CD4-positive, alpha-beta memory T cell (primary cell): ENCODE measurements around the gene SOX6. TPM values are rescaled to one million over a fixed set of nuclear protein-coding genes. Genes with fewer than 3 reads are reported as not detected.

Experiments used
- CTCF ChIA-PET: fragments of 350-600 bp; sonication (Branson Sonifier 250); formaldehyde crosslinking; loops from one replicate; lab custom pipeline; 2021; ENCODE audit warnings: inconsistent platforms; ENCODE audit not compliant: partially characterized antibody; lab: Charles Lee
- POLR2A ChIA-PET: fragments of 350-600 bp; sonication (Branson Sonifier 250); formaldehyde crosslinking; loops from one replicate; lab custom pipeline; 2021; ENCODE audit not compliant: partially characterized antibody; lab: Charles Lee
- DNase-seq, 5 donors: peaks; one replicate each; pipeline versions ENCODE4 v3.0.0 to v3.0.0-alpha.2; 2020 to 2022; ENCODE audit warnings: mixed read lengths in 1 of 5
- H3K27ac ChIP-seq: one replicate; pipeline ENCODE4 v1.7.0; 2013; ENCODE audit warnings: low read depth, low read length
- H3K27me3 ChIP-seq: 2 replicates; pipeline ENCODE4 v1.7.0; 2013; ENCODE audit warnings: mild to moderate bottlenecking, low read length, moderate library complexity; ENCODE audit not compliant: insufficient read depth
- H3K36me3 ChIP-seq: 2 replicates; pipeline ENCODE4 v1.7.0; 2013; ENCODE audit warnings: mild to moderate bottlenecking, low read length, moderate library complexity; ENCODE audit not compliant: insufficient read depth
- H3K4me1 ChIP-seq: 2 replicates; pipeline ENCODE4 v1.7.0; 2013; ENCODE audit warnings: mild to moderate bottlenecking, low read length, moderate library complexity; ENCODE audit not compliant: insufficient read depth
- H3K4me3 ChIP-seq, 2 donors: one replicate each; pipeline ENCODE4 v1.7.0; 2013; ENCODE audit warnings: low read length in 2 of 2, mild to moderate bottlenecking in 1 of 2
- H3K9me3 ChIP-seq, 2 donors: one replicate each; pipeline ENCODE4 v1.7.0; 2013; ENCODE audit warnings: low read length in 2 of 2, control low read depth in 1 of 2; ENCODE audit not compliant: control insufficient read depth in 1 of 2
- H3K27ac Mint-ChIP-seq, 7 donors: one replicate each; pipeline ENCODE4 v1.8.0; 2020 to 2021; ENCODE audit warnings: mixed read lengths in 7 of 7, mild to moderate bottlenecking in 6 of 7, inconsistent platforms in 3 of 7, moderate library complexity in 3 of 7
- H3K27me3 Mint-ChIP-seq, 2 donors: one replicate each; pipeline ENCODE4 v1.8.0; 2020 to 2021; ENCODE audit warnings: mixed read lengths in 2 of 2
- H3K36me3 Mint-ChIP-seq, 2 donors: one replicate each; pipeline ENCODE4 v1.8.0; 2020 to 2021; ENCODE audit warnings: mixed read lengths in 2 of 2, inconsistent platforms in 1 of 2, mild to moderate bottlenecking in 1 of 2
- H3K4me1 Mint-ChIP-seq, 4 donors: one replicate each; pipeline ENCODE4 v1.8.0; 2020 to 2021; ENCODE audit warnings: mixed read lengths in 4 of 4, mild to moderate bottlenecking in 1 of 4
- H3K4me3 Mint-ChIP-seq, 8 donors: one replicate each; pipeline ENCODE4 v1.8.0; 2020 to 2021; ENCODE audit warnings: mixed read lengths in 8 of 8, mild to moderate bottlenecking in 7 of 8, moderate library complexity in 6 of 8, inconsistent platforms in 3 of 8
- H3K9me3 Mint-ChIP-seq, 8 donors: one replicate each; pipeline ENCODE4 v1.8.0; 2020 to 2021; ENCODE audit warnings: mixed read lengths in 8 of 8, mild to moderate bottlenecking in 5 of 8, inconsistent platforms in 3 of 8, moderate library complexity in 1 of 8
- intact Hi-C: fragments of 100-400 bp; cut with micrococcal nuclease; formaldehyde crosslinking; loops from one replicate; pipeline ENCODE4 v1.15.1; 2023
- polyA plus RNA-seq, 2 donors: library from polyadenylated mRNA; unstranded; fragments of 300-500 nt; fragmentation: Illumina TruSeq; gene quantifications; one replicate each; pipeline ENCODE4 v1.2.3, GENCODE V29; 2021
- total RNA-seq, 2 experiments: library from RNA; stranded (reverse); gene quantifications; one replicate each; pipeline ENCODE4 v1.2.3, GENCODE V29; 2021

Gene SOX6
- total and polyA plus RNA-seq, 4 experiments from 2014 or later: not detected

DNA sequence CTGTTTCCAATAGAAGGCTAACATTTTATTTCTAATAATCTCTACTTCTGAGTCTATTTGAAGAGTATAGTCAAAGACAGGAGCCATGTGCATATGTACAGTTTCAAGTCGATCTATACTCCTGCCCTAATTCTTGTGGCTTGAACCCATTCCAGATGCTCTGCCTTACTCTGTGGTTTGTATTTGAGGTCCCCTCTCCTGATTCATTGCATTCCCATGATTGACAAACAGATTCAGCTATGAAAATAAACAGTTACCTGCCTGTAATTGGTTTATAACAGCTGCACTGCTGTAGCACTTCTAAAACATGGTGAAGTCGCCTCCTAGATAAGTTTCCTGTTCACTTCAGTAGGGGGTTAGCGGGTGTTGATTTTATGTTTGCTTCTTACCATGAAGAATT, 138.7 kb downstream of the SOX6 start:
- Mint-ChIP-seq H3K27me3 (no peaks in the 10 kb centered on the region), H3K27ac (no peak overlapping the region), H3K4me1 (peaks cover 0 to 1% (median 0%) of the 10 kb centered on the region in 4 donors), H3K4me3 (no peak overlapping the region), H3K36me3 (no peaks in the 10 kb centered on the region), H3K9me3 (peaks cover 0 to 7% (median 1%) of the 10 kb centered on the region in 8 donors)
- intact Hi-C loops: no loop called here
- CTCF ChIA-PET: no interaction called here
- H3K36me3 ChIP-seq: no peaks in the 10 kb centered on the region
- no peak overlapping the region for H3K4me3 ChIP-seq
- no peak for DNase-seq
- H3K27me3 ChIP-seq: no peaks in the 10 kb centered on the region
- H3K4me1 ChIP-seq: no peaks in the 10 kb centered on the region
- POLR2A ChIA-PET: no interaction called here
- no peaks in the 10 kb centered on the region for H3K9me3 ChIP-seq
- H3K27ac ChIP-seq: no peak overlapping the region

DNA sequence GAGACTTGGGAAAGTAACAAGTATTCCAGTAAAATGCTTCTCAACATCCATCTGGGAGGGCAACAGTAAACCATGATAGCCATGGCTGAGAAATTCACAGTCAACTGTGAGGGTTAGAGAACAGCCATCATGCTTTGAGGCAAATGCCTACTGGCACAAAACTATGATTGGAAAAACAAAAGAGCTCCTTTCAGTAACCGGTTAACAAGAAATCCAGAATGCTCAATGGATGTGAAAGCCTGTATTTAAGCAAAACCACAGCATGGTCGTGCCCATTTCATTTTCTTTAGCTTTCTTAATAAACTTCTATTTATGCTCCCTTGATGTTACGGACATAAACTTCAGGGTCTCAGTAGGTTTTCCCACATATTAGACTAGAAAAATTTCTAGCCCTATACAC, 139.5 kb downstream of the SOX6 start:
- ChIA-PET POLR2A (interaction anchor here (0.6 kb wide), 1 partner anchor 17 kb away, joined by 3 read pairs; no protein-coding TSS in a partner anchor), CTCF (no interaction called here)
- H3K36me3 Mint-ChIP-seq: no peaks in the 10 kb centered on the region
- intact Hi-C loops: no loop called here
- H3K36me3 ChIP-seq: no peaks in the 10 kb centered on the region
- peaks cover 0 to 1% (median 0%) of the 10 kb centered on the region in 4 donors for H3K4me1 Mint-ChIP-seq
- no peak overlapping the region for H3K27ac ChIP-seq
- no peaks in the 10 kb centered on the region for H3K9me3 ChIP-seq
- H3K9me3 Mint-ChIP-seq: peaks cover 0 to 7% (median 1%) of the 10 kb centered on the region in 8 donors
- H3K27me3 Mint-ChIP-seq: no peaks in the 10 kb centered on the region
- H3K4me3 ChIP-seq: no peak overlapping the region
- no peak overlapping the region for H3K4me3 Mint-ChIP-seq
- H3K27me3 ChIP-seq: no peaks in the 10 kb centered on the region
- no peaks in the 10 kb centered on the region for H3K4me1 ChIP-seq
- no peak overlapping the region for H3K27ac Mint-ChIP-seq
- DNase-seq: no peak

DNA sequence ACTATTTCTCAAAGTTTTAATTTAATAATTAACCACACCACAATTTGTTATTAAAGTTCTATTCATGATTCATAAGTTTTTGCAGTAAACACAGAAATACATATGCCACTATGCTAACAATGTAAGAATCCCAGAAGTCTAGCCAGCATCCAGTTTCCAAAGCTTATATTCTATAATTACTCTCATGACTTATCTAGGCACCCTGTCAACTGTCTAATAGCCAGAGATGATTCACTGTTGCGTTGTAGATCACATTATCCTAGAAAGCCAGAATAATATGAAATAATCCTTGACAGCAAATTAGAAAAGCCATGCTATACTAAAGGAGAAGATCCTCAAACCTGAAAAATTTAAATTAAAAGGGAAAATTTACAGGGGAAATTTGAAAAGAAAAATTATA, 141.0 kb downstream of the SOX6 start:
- peaks cover 0 to 1% (median 0%) of the 10 kb centered on the region in 4 donors for H3K4me1 Mint-ChIP-seq
- ChIA-PET POLR2A (no interaction called here), CTCF (no interaction called here)
- H3K4me1 ChIP-seq: no peaks in the 10 kb centered on the region
- H3K4me3 Mint-ChIP-seq: no peak overlapping the region
- H3K27me3 ChIP-seq: no peaks in the 10 kb centered on the region
- no peak overlapping the region for H3K27ac Mint-ChIP-seq
- no peaks in the 10 kb centered on the region for H3K27me3 Mint-ChIP-seq
- intact Hi-C loops: no loop called here
- H3K9me3 Mint-ChIP-seq: peaks cover 0 to 7% (median 2%) of the 10 kb centered on the region in 8 donors
- no peaks in the 10 kb centered on the region for H3K36me3 Mint-ChIP-seq
- DNase-seq: no peak
- H3K36me3 ChIP-seq: no peaks in the 10 kb centered on the region
- no peak overlapping the region for H3K27ac ChIP-seq
- H3K9me3 ChIP-seq: no peaks in the 10 kb centered on the region
- no peak overlapping the region for H3K4me3 ChIP-seq

DNA sequence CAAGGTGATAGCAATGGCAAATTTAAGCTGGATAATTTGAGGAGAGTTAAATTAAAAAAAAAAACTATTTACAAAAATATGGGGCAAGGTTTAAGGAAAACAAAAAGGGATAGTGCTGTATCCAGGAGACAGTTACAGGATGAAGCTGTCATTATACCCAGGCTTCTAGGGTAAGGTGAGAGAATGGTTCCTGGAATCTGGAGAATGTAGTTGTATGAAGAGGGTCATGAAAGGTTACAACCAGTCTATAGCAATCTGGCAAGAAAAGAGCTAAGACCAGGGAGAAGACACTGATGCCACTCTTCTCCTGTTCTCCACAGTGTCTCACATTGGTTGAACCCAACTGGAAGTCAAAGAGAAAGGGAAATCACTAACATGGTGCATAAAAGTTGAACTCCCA, 144.9 kb downstream of the SOX6 start:
- intact Hi-C loops: no loop called here
- Histone ChIP-seq H3K4me3 (no peak overlapping the region), H3K9me3 (no peaks in the 10 kb centered on the region), H3K27ac (no peak overlapping the region), H3K4me1 (no peaks in the 10 kb centered on the region), H3K36me3 (no peaks in the 10 kb centered on the region), H3K27me3 (no peaks in the 10 kb centered on the region)
- Mint-ChIP-seq H3K4me3 (no peak overlapping the region), H3K36me3 (no peaks in the 10 kb centered on the region), H3K27me3 (no peaks in the 10 kb centered on the region), H3K27ac (no peak overlapping the region), H3K4me1 (no peaks in the 10 kb centered on the region), H3K9me3 (peaks cover 0 to 7% (median 3%) of the 10 kb centered on the region in 8 donors)
- ChIA-PET CTCF (no interaction called here), POLR2A (no interaction called here)
- no peak for DNase-seq

DNA sequence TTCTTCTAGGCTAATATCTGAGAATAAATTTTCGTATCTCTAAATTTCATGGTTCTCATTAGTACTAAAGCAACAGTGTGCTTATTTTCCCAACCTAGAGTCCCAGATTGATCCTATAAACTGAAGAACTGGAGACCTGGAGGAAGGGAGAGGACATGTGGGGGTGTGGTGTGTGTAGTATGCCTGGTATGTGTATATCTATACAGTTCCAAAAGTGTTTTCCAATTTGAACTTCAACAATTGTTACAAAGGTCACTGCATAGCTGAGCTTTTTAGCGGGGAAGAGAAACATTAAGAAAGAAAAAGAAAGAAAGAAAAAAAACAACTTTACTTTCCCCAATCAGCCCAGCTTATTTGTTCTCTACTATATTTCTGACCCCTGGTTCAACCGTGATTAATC, 152.1 kb downstream of the SOX6 start:
- POLR2A ChIA-PET: no interaction called here

DNA sequence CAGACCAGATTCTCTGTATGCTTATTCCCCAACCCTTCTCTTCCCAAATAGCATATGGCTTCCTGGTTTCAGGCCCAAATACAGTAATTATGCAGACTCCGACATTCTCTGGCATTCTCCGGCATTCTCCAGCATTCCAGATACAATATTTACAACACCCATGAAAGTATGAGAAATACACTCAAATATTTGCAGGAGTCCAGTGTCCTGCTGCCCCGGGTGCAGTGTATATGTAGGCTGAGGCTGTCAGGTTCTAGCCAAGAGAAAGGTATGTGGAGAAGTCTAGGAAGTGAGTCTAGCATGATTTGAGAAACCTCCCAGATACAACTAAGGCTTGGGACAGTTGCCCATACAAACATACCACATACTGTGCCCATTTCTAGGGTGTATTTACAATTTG, 160.7 kb downstream of the SOX6 start:
- intact Hi-C loops: no loop called here
- H3K27me3 ChIP-seq: no peaks in the 10 kb centered on the region

More for the DNA sequence above, 152.1 kb downstream of the SOX6 start:
- Histone ChIP-seq H3K4me3 (no peak overlapping the region), H3K27me3 (no peaks in the 10 kb centered on the region), H3K27ac (no peak overlapping the region), H3K4me1 (no peaks in the 10 kb centered on the region), H3K9me3 (no peaks in the 10 kb centered on the region), H3K36me3 (no peaks in the 10 kb centered on the region)
- H3K27ac Mint-ChIP-seq: no peak overlapping the region
- intact Hi-C loops: no loop called here
- CTCF ChIA-PET: no interaction called here
- no peaks in the 10 kb centered on the region for H3K4me1 Mint-ChIP-seq
- no peak overlapping the region for H3K4me3 Mint-ChIP-seq
- H3K9me3 Mint-ChIP-seq: peaks cover 0 to 5% (median 1%) of the 10 kb centered on the region in 8 donors
- no peaks in the 10 kb centered on the region for H3K27me3 Mint-ChIP-seq
- no peak for DNase-seq
- no peaks in the 10 kb centered on the region for H3K36me3 Mint-ChIP-seq

DNA sequence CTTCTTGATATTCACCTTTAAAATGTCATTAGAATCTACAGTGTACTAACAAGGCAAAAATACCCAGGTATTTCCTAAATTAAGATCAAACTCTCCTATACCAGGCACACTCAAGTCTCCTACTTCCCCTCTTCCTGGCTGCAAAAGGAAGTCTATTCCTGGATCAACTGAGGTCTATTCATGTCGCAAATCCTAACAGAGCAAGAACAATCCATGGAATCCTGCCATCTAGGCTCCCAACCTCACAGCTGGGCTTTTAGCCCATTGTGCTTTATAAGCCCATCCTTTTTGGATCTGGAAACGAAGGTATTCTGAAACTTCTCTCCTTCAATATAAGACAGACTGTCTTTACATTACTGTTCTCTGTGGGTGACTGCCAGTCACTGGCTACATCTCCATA, 161.8 kb downstream of the SOX6 start:
- no peaks in the 10 kb centered on the region for H3K27me3 Mint-ChIP-seq
- H3K9me3 Mint-ChIP-seq: peaks cover 0 to 6% (median 3%) of the 10 kb centered on the region in 8 donors
- no peaks in the 10 kb centered on the region for H3K27me3 ChIP-seq
- no peaks in the 10 kb centered on the region for H3K9me3 ChIP-seq
- intact Hi-C loops: no loop called here
- no peaks in the 10 kb centered on the region for H3K36me3 Mint-ChIP-seq
- H3K36me3 ChIP-seq: no peaks in the 10 kb centered on the region
- H3K4me3 Mint-ChIP-seq: no peak overlapping the region
- H3K27ac ChIP-seq: no peak overlapping the region
- H3K27ac Mint-ChIP-seq: no peak overlapping the region
- CTCF ChIA-PET: no interaction called here
- no peak overlapping the region for H3K4me3 ChIP-seq
- POLR2A ChIA-PET: no interaction called here
- no peaks in the 10 kb centered on the region for H3K4me1 Mint-ChIP-seq
- H3K4me1 ChIP-seq: no peaks in the 10 kb centered on the region
- DNase-seq: no peak

More for the DNA sequence above, 160.7 kb downstream of the SOX6 start:
- Mint-ChIP-seq H3K36me3 (no peaks in the 10 kb centered on the region), H3K27me3 (no peaks in the 10 kb centered on the region), H3K9me3 (peaks cover 0 to 6% (median 3%) of the 10 kb centered on the region in 8 donors), H3K4me1 (no peaks in the 10 kb centered on the region), H3K27ac (no peak overlapping the region), H3K4me3 (no peak overlapping the region)
- ChIA-PET CTCF (no interaction called here), POLR2A (no interaction called here)
- H3K4me1 ChIP-seq: no peaks in the 10 kb centered on the region
- H3K36me3 ChIP-seq: no peaks in the 10 kb centered on the region
- no peak overlapping the region for H3K4me3 ChIP-seq
- DNase-seq: no peak
- no peak overlapping the region for H3K27ac ChIP-seq
- H3K9me3 ChIP-seq: no peaks in the 10 kb centered on the region

DNA sequence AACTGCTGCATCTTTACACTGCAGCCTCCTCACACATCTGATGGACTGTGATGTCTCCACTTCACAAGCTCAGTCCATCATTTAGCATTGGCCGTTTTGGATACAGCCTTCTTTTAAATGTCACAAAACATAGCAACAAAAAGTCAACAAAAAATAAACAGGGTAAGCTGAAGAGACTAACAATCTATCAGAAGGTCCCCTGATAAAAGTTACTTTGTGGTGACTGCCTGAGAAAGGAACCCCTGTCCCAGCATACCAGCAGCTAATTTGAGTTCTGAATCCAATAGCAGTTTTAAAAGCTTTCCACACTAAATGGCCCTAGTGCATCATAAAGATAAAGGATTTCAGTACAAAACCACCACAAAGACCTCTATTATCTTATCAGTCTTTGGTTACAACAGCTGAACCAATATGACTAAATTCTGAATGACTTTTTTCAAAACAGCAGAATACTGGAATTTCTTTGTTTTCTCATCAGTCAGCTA, 162.4 kb downstream of the SOX6 start:
- Histone ChIP-seq H3K4me1 (no peaks in the 10 kb centered on the region), H3K9me3 (no peaks in the 10 kb centered on the region), H3K4me3 (no peak overlapping the region), H3K27me3 (no peaks in the 10 kb centered on the region), H3K27ac (no peak overlapping the region), H3K36me3 (no peaks in the 10 kb centered on the region)
- Mint-ChIP-seq H3K36me3 (no peaks in the 10 kb centered on the region), H3K9me3 (peaks cover 0 to 9% (median 5%) of the 10 kb centered on the region in 8 donors), H3K4me1 (no peaks in the 10 kb centered on the region), H3K4me3 (no peak overlapping the region), H3K27ac (no peak overlapping the region), H3K27me3 (no peaks in the 10 kb centered on the region)
- DNase-seq: no peak
- ChIA-PET CTCF (no interaction called here), POLR2A (no interaction called here)
- intact Hi-C loops: no loop called here
